HG03196 (cell line): ENCODE results near the gene ITPKB.
"Not testable (repeated sequence)": the region's sequence is repeated elsewhere in the genome, so short reads cannot be mapped to it uniquely, and the experiment has no call there.

ENCODE experiments used
- ATAC-seq: cut with Tn5 transposase; IDR thresholded peaks from one replicate; pipeline ENCODE4 v1.9.1; 2021; ENCODE audit not compliant: unreplicated experiment

ITPKB gene

GRCh38 chr1:226639631-226640061 lies 99.4 kb downstream of the ITPKB start:
- no peak for ATAC-seq

- ATAC-seq: not testable (repeated sequence)
These were observed 99.9 kb downstream of the ITPKB start for GRCh38 chr1:226639206-226639605.

GRCh38 chr1:226638608-226639007 lies 100.5 kb downstream of the ITPKB start:
- ATAC-seq: no peak

GRCh38 chr1:226638001-226638601 lies 101.0 kb downstream of the ITPKB start:
- ATAC-seq: no peak

- ATAC-seq: no peak
These were observed 101.7 kb downstream of the ITPKB start for GRCh38 chr1:226637147-226637935.

GRCh38 chr1:226636847-226637096 lies 102.3 kb downstream of the ITPKB start:
- ATAC-seq: no peak

- no peak for ATAC-seq
These were observed 103.6 kb downstream of the ITPKB start for GRCh38 chr1:226635456-226635941.

GRCh38 chr1:226634611-226635246 lies 104.4 kb downstream of the ITPKB start:
- no peak for ATAC-seq

- peak; percentile 72 for ATAC-seq
These were observed 104.9 kb downstream of the ITPKB start for GRCh38 chr1:226634166-226634588.

GRCh38 chr1:226633541-226634165 lies 105.4 kb downstream of the ITPKB start:
- ATAC-seq: no peak

GRCh38 chr1:226632922-226633351 lies 106.1 kb downstream of the ITPKB start:
- no peak for ATAC-seq

- no peak for ATAC-seq
These were observed 106.8 kb downstream of the ITPKB start for GRCh38 chr1:226632169-226632879.

GRCh38 chr1:226631229-226632000 lies 107.7 kb downstream of the ITPKB start:
- no peak for ATAC-seq

GRCh38 chr1:226630592-226630991 lies 108.5 kb downstream of the ITPKB start:
- ATAC-seq: no peak

- ATAC-seq: no peak
These were observed 109.1 kb downstream of the ITPKB start for GRCh38 chr1:226629896-226630550.

GRCh38 chr1:226629210-226629895 lies 109.7 kb downstream of the ITPKB start:
- ATAC-seq: no peak

- ATAC-seq: no peak
These were observed 110.4 kb downstream of the ITPKB start for GRCh38 chr1:226628612-226629155.

GRCh38 chr1:226627924-226628611 lies 111.0 kb downstream of the ITPKB start:
- no peak for ATAC-seq
